ENCODE results near the gene SLC36A1. TPM values are rescaled to one million over a fixed set of nuclear protein-coding genes. Genes with fewer than 3 reads are reported as not detected.

SLC36A1 gene
- total and polyA plus RNA-seq, 2 experiments from 2014 or later = 6.9 to 10.1 TPM

- DNase-seq = no peak
- H3K4me1 ChIP-seq (ENCODE audit: insufficient read depth) = peaks cover 8% of the 10 kb centered on the region; the same call in 1 of the 2 replicates
- no peak overlapping the region for H3K4me3 ChIP-seq
- H3K36me3 ChIP-seq (ENCODE audit: low read depth) = no peaks in the 10 kb centered on the region; the same call in 1 of the 2 replicates
- no peaks in the 10 kb centered on the region for H3K27me3 ChIP-seq (replicated peaks; ENCODE audit: insufficient read depth)
- TF ChIP-seq EZH2phosphoT487 (IDR thresholded peaks at IDR 0.05; ENCODE audit: insufficient read depth, low read depth) = no peak
- TF ChIP-seq EZH2 (IDR thresholded peaks at IDR 0.05; ENCODE audit: insufficient read depth, poor library complexity, severe bottlenecking) = no peak
- no peak overlapping the region for H2AFZ ChIP-seq
- H4K20me1 ChIP-seq (ENCODE audit: insufficient read depth) = no peaks in the 10 kb centered on the region
- peaks cover 11% of the 10 kb centered on the region for H3K79me2 ChIP-seq (ENCODE audit: insufficient read depth)
- no peaks in the 10 kb centered on the region for H3K9me2 ChIP-seq (ENCODE audit: insufficient read depth)
- in situ Hi-C loops (cut with MboI) = no loop called here
- no peak overlapping the region for H3K4me2 ChIP-seq (ENCODE audit: unreplicated experiment)
- H3K27ac ChIP-seq = no peak overlapping the region
- no peaks in the 10 kb centered on the region for H3K9me3 ChIP-seq (ENCODE audit: low read depth)
- peaks cover 4% of the 10 kb centered on the region; the same call in 1 of the 2 replicates for H3F3A ChIP-seq (ENCODE audit: insufficient read depth)
- 80 to 82% methylated on average over 3 of the region's 3 CpGs for WGBS, 2 experiments (ENCODE audit: low coverage in 1 of 2, low lambda C conversion rate in 2 of 2, missing lambda C conversion rate in 2 of 2)
- H3K9ac ChIP-seq = no peak overlapping the region
Observed at GRCh38 chr5:151461312-151461711, 13.9 kb downstream of the SLC36A1 start.

DNA sequence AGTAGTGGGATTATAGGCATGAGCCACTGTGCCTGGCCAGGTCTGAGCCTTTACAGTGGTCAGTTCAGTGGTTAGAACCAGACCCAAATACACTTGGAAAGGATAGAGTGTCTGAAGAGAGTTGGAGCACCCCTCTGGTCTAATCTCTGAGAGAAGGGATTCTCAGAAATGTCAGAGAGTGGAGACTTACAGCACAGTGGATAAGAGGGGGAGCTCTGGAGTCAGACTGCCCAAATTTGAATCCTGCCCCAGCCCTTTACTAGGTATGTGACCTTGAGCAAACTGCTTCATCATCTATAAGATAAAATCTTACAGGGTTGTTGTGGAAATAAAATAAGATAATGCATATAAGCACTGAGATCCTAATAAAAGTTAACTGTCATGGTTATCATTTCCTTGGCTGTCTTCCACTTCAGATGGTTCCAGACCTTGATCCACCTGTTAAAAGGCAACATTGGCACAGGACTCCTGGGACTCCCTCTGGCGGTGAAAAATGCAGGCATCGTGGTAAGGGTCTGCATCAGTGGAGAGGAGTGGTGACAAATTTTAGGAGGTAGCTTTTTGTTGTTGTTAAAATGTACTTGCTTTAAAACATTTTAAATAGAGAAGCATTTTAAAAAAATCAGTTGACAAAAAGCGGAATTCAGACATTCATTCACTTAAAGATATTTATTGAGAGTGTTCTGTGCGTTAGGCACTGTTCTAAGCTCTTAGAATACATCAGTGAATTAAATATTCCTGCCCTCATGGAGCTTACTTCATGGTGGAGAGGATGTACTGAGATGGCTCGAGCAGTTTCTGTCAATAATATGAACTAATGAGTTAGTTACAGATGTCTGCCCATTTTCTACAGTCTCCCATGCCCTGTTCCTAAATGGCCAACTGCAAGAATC, 16.0 kb downstream of the SLC36A1 start:
- Histone ChIP-seq H3K4me1 (ENCODE audit: insufficient read depth) (peaks cover 8% of the 10 kb centered on the region; the same call in 1 of the 2 replicates), H3K27me3 (replicated peaks; ENCODE audit: insufficient read depth) (no peaks in the 10 kb centered on the region), H3K27ac (no peak overlapping the region), H3K9me2 (ENCODE audit: insufficient read depth) (no peaks in the 10 kb centered on the region), H2AFZ (no peak overlapping the region), H3K36me3 (ENCODE audit: low read depth) (no peaks in the 10 kb centered on the region; the same call in 1 of the 2 replicates), H3K4me3 (no peak overlapping the region), H3K4me2 (ENCODE audit: unreplicated experiment) (no peak overlapping the region), H3F3A (ENCODE audit: insufficient read depth) (peaks cover 4% of the 10 kb centered on the region), H3K9ac (no peak overlapping the region), H3K9me3 (ENCODE audit: low read depth) (no peaks in the 10 kb centered on the region), H4K20me1 (ENCODE audit: insufficient read depth) (no peaks in the 10 kb centered on the region), H3K79me2 (ENCODE audit: insufficient read depth) (no peaks in the 10 kb centered on the region)
- 75 to 78% methylated on average over 5 of the region's 5 CpGs for WGBS, 2 experiments (ENCODE audit: low coverage in 1 of 2, low lambda C conversion rate in 2 of 2, missing lambda C conversion rate in 2 of 2)
- no peak for TF ChIP-seq EZH2phosphoT487 (IDR thresholded peaks at IDR 0.05; ENCODE audit: insufficient read depth, low read depth)
- TF ChIP-seq EZH2 (IDR thresholded peaks at IDR 0.05; ENCODE audit: insufficient read depth, poor library complexity, severe bottlenecking) = no peak
- no peak for DNase-seq
- in situ Hi-C loops (cut with MboI) = no loop called here

GRCh38 chr5:151464101-151464500, 16.7 kb downstream of the SLC36A1 start:
- no peaks in the 10 kb centered on the region for H3K79me2 ChIP-seq (ENCODE audit: insufficient read depth)
- H3K27me3 ChIP-seq (replicated peaks; ENCODE audit: insufficient read depth) = no peaks in the 10 kb centered on the region
- no peaks in the 10 kb centered on the region; the same call in 1 of the 2 replicates for H3K36me3 ChIP-seq (ENCODE audit: low read depth)
- H2AFZ ChIP-seq = no peak overlapping the region
- no peaks in the 10 kb centered on the region for H3K9me3 ChIP-seq (ENCODE audit: low read depth)
- H4K20me1 ChIP-seq (ENCODE audit: insufficient read depth) = no peaks in the 10 kb centered on the region
- in situ Hi-C loops (cut with MboI) = no loop called here
- no peak overlapping the region for H3K4me3 ChIP-seq
- H3K9ac ChIP-seq = no peak overlapping the region
- no peaks in the 10 kb centered on the region for H3K9me2 ChIP-seq (ENCODE audit: insufficient read depth)
- peaks cover 15% of the 10 kb centered on the region for H3K4me1 ChIP-seq (ENCODE audit: insufficient read depth)
- H3F3A ChIP-seq (ENCODE audit: insufficient read depth) = peaks cover 12% of the 10 kb centered on the region
- H3K4me2 ChIP-seq (ENCODE audit: unreplicated experiment) = no peak overlapping the region
- WGBS, 2 experiments (ENCODE audit: low coverage in 1 of 2, low lambda C conversion rate in 2 of 2, missing lambda C conversion rate in 2 of 2) = 96 to 97% methylated on average over 4 of the region's 4 CpGs
- no peak for DNase-seq
- H3K27ac ChIP-seq = no peak overlapping the region
- TF ChIP-seq EZH2phosphoT487 (IDR thresholded peaks at IDR 0.05; ENCODE audit: insufficient read depth, low read depth) = no peak

DNA sequence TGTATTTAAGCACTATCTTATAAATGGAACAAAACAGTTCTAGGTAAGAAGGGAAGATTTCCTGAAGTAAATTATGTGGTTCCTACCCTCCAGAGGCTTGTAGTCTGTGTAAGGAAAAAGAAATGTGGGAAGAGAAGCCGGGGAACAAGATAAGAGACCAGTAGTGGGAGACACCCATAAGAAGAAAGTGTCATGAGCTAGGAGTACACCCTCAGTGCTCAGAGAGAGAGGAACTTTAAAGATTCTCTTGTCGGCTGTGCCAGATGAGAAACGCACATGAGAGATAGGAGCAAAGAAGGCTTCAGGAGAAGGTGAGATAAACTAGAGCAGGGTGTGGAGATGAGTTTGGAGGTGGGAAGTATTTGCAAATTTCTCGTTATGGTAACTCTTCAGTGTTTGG, 18.1 kb downstream of the SLC36A1 start:
- WGBS, 2 experiments (ENCODE audit: low coverage in 1 of 2, low lambda C conversion rate in 2 of 2, missing lambda C conversion rate in 2 of 2) = 94 to 96% methylated on average over 4 of the region's 4 CpGs
- no peak for TF ChIP-seq EZH2 (IDR thresholded peaks at IDR 0.05; ENCODE audit: insufficient read depth, poor library complexity, severe bottlenecking)
- no peak for TF ChIP-seq EZH2phosphoT487 (IDR thresholded peaks at IDR 0.05; ENCODE audit: insufficient read depth, low read depth)
- in situ Hi-C loops (cut with MboI) = no loop called here

More for the DNA sequence above, 18.1 kb downstream of the SLC36A1 start:
- H3K27me3 ChIP-seq (replicated peaks; ENCODE audit: insufficient read depth) = no peaks in the 10 kb centered on the region
- no peaks in the 10 kb centered on the region for H3K79me2 ChIP-seq (ENCODE audit: insufficient read depth)
- no peak overlapping the region for H3K4me3 ChIP-seq
- H3F3A ChIP-seq (ENCODE audit: insufficient read depth) = peaks cover 16% of the 10 kb centered on the region
- H3K36me3 ChIP-seq (ENCODE audit: low read depth) = no peaks in the 10 kb centered on the region; the same call in 1 of the 2 replicates
- no peak overlapping the region for H3K4me2 ChIP-seq (ENCODE audit: unreplicated experiment)
- no peak overlapping the region for H3K9ac ChIP-seq
- H4K20me1 ChIP-seq (ENCODE audit: insufficient read depth) = no peaks in the 10 kb centered on the region
- DNase-seq = no peak
- no peaks in the 10 kb centered on the region for H3K9me2 ChIP-seq (ENCODE audit: insufficient read depth)
- H3K9me3 ChIP-seq (ENCODE audit: low read depth) = no peaks in the 10 kb centered on the region
- H3K27ac ChIP-seq = no peak overlapping the region
- peaks cover 18% of the 10 kb centered on the region for H3K4me1 ChIP-seq (ENCODE audit: insufficient read depth)
- no peak overlapping the region for H2AFZ ChIP-seq

All from GM23248 (cell line).